Peyer's patch (tissue), 4 donors: ENCODE data around the gene CAMK1G.

ENCODE experiments used
- CTCF ChIP-seq, 6 experiments: fragments of 450-650 bp in 4 of 6; fragments of 200-600 bp in 2 of 6; sonication (generic) in 1 of 6; IDR thresholded peaks; one replicate each; pipeline ENCODE4 v1.5.1; 2017 to 2019; ENCODE audit warnings: antibody characterized with exemption in 6 of 6, mild to moderate bottlenecking in 3 of 6, moderate library complexity in 1 of 6
- POLR2A ChIP-seq, 2 donors: fragments of 450-650 bp; IDR thresholded peaks; one replicate each; pipeline ENCODE4 v1.5.1; 2017; ENCODE audit warnings: antibody characterized with exemption in 2 of 2, mild to moderate bottlenecking in 2 of 2, moderate library complexity in 2 of 2

GRCh38 chr1:209580577-209580976 lies 2.9 kb upstream of the CAMK1G start:
- TF ChIP-seq CTCF (IDR thresholded peaks at IDR 0.05) (no peak), POLR2A (IDR thresholded peaks at IDR 0.05) (no peak)
